HFF-Myc (cell line): ENCODE results near the gene SLC4A3.
A peak's percentile ranks its signal among the peaks of the same experiment; 100 is the strongest.

Experiments
- DNase-seq: peaks from one replicate; pipeline ENCODE4 v3.0.0-alpha.2; 2011; ENCODE audit warnings: low read depth; ENCODE audit errors: extremely low read depth
- H3K4me3 ChIP-seq: replicated peaks from 2 replicates; pipeline ENCODE4 v1.5.1; 2011; ENCODE audit warnings: low read depth, mild to moderate bottlenecking, control low read depth, low read length
- CTCF ChIP-seq: IDR thresholded peaks from 2 replicates; pipeline ENCODE4 v1.5.1; 2012; ENCODE audit warnings: mild to moderate bottlenecking, low read depth, low read length, control low read depth; ENCODE audit errors: missing control alignments

The SLC4A3 gene

GRCh38 chr2:219593154-219593553 is 34.3 kb upstream of the SLC4A3 start:
- no peak overlapping the region for H3K4me3 ChIP-seq
- DNase-seq = no peak
- TF ChIP-seq CTCF = no peak

GRCh38 chr2:219595256-219595655 is 32.2 kb upstream of the SLC4A3 start:
- no peak overlapping the region for H3K4me3 ChIP-seq
- no peak for DNase-seq
- peak; percentile 10 for TF ChIP-seq CTCF

- no peak for DNase-seq
- H3K4me3 ChIP-seq = peak overlapping the region; percentile 73
- no peak for TF ChIP-seq CTCF
These were observed 30.4 kb upstream of the SLC4A3 start for GRCh38 chr2:219596954-219597551.

- no peak for TF ChIP-seq CTCF
- DNase-seq = peak; percentile 87
- peak within 1 kb of the TSS; percentile 73 for H3K4me3 ChIP-seq
These were observed 29.7 kb upstream of the SLC4A3 start, which contains the start of gene STK11IP for GRCh38 chr2:219597552-219598307. Gene STK11IP (plus strand): TSS chr2:219597857. CDS start chr2:219598120, 263 bp downstream.

- no peak for TF ChIP-seq CTCF
- no peak for DNase-seq
- peak overlapping the region; percentile 73 for H3K4me3 ChIP-seq
These were observed 28.9 kb upstream of the SLC4A3 start for GRCh38 chr2:219598308-219599078.

- no peak for TF ChIP-seq CTCF
- no peak overlapping the region for H3K4me3 ChIP-seq
- no peak for DNase-seq
These were observed 23.7 kb upstream of the SLC4A3 start for GRCh38 chr2:219603771-219604170.
